Adrenal gland (tissue), 12 donors: ENCODE data around the gene CTNND2. TPM values are rescaled to one million over a fixed set of nuclear protein-coding genes. Genes with fewer than 3 reads are reported as not detected.

Experiments used
- DNase-seq, 7 donors: peaks; one replicate each; pipeline ENCODE4 v3.0.0-alpha.2; 2019 to 2020
- H3K27ac ChIP-seq, 5 donors: fragments of 200-600 bp; sonication (generic) in 4 of 5; 1 replicate in 3 of 5; 2 replicates in 2 of 5; pipeline versions ENCODE4 v1.5.1 to v1.8.0; 2016 to 2020; ENCODE audit warnings: mild to moderate bottlenecking in 1 of 5
- H3K27me3 ChIP-seq: fragments of 200-600 bp; 2 replicates; pipeline ENCODE4 v1.8.0; 2021
- H3K36me3 ChIP-seq, 2 donors: fragments of 200-600 bp; replicated peaks in 1 of 2; 1 replicate in 1 of 2; 2 replicates in 1 of 2; pipeline versions ENCODE4 v1.5.1 to v1.8.0; 2018 to 2022
- H3K4me1 ChIP-seq, 2 donors: fragments of 200-600 bp; replicated peaks in 1 of 2; 1 replicate in 1 of 2; 2 replicates in 1 of 2; pipeline versions ENCODE4 v1.5.1 to v1.8.0; 2018 to 2021
- H3K4me3 ChIP-seq, 4 donors: fragments of 200-600 bp; sonication (generic) in 3 of 4; one replicate each; pipeline ENCODE4 v1.5.1; 2016 to 2018
- H3K9me3 ChIP-seq, 3 donors: fragments of 200-600 bp; sonication (generic) in 1 of 3; replicated peaks in 1 of 3; 1 replicate in 2 of 3; 2 replicates in 1 of 3; pipeline versions ENCODE4 v1.5.1 to v1.8.0; 2016 to 2021
- CTCF ChIP-seq, 6 experiments: fragments of 450-650 bp in 4 of 6; fragments of 200-600 bp in 2 of 6; sonication (generic) in 1 of 6; IDR thresholded peaks; 1 replicate in 5 of 6; 2 replicates in 1 of 6; pipeline versions ENCODE4 v1.5.1 to v1.8.0; 2016 to 2021; ENCODE audit warnings: antibody characterized with exemption in 6 of 6, mild to moderate bottlenecking in 2 of 6, moderate library complexity in 1 of 6
- POLR2A ChIP-seq, 2 donors: fragments of 450-650 bp; IDR thresholded peaks; one replicate each; pipeline ENCODE4 v1.6.1; 2017; ENCODE audit warnings: antibody characterized with exemption in 2 of 2, mild to moderate bottlenecking in 2 of 2, moderate library complexity in 1 of 2
- WGBS, 4 donors: extraction: QIAGEN DNeasy Blood & Tissue Kit in 2 of 4; methylation state at CpG; one replicate each; pipeline versions ENCODE4 v1.1.5 to v1.1.7; 2013 to 2017; 5-methylcytosine and 5-hydroxymethylcytosine counted together
- intact Hi-C, 2 donors: fragments of 100-400 bp; cut with DNase I; formaldehyde crosslinking; loops; one replicate each; pipeline versions ENCODE4 v1.14.1 to v1.15.0; 2022 to 2023
- polyA plus RNA-seq, 3 donors: library from polyadenylated mRNA; stranded (reverse); fragments of 200-250 nt in 2 of 3; fragments of 350-450 nt in 1 of 3; fragmentation: Illumina TruSeq in 1 of 3; extraction: RNeasy Lipid Tissue Mini Kit (QIAGEN cat#74804) in 1 of 3; gene quantifications; one replicate each; pipeline ENCODE4 v1.2.3, GENCODE V29; 2013 to 2014
- total RNA-seq, 9 donors: library from RNA; depleted of rRNA in 4 of 9; stranded (reverse); fragments of >200 nt in 4 of 9; fragments of 120-200 nt in 1 of 9; fragmentation: NEBNext Ultra II Directional in 1 of 9; extraction: Animal tissue kit (Norgen Biotek cat#: 25700) in 1 of 9; gene quantifications; one replicate each; pipeline versions ENCODE4 v1.1.0 to v1.2.4, GENCODE V29; 2013 to 2023
- donor health status: healthy with polysubstance abuse.
- donor health status: Bipolar disorder and iron deficiency.
- donor health status: DM: yes; HTN: yes; CAD: no.
- donor health status: DM: no; HTN: no; CAD: no.
- donor health status: DM: no; HTN: no; CAD: no.
- donor health status: DM: yes; HTN: yes; CAD: no.

CTNND2 gene
- total and polyA plus RNA-seq, 12 donors: 0.34 to 4.2 (median 1.1) TPM; not detected in 1

GRCh38 chr5:11809407-11809806, 94.8 kb downstream of the CTNND2 start:
- 57 to 73% (median 68%) methylated on average over 3 of the region's 3 CpGs for WGBS, 4 donors
- H3K4me3 ChIP-seq: no peak overlapping the region
- H3K4me1 ChIP-seq: no peaks in the 10 kb centered on the region
- intact Hi-C loops: no loop called here
- H3K9me3 ChIP-seq: no peaks in the 10 kb centered on the region
- no peak for DNase-seq
- TF ChIP-seq POLR2A (IDR thresholded peaks at IDR 0.05) (no peak), CTCF (IDR thresholded peaks at IDR 0.05) (no peak)
- no peak overlapping the region for H3K27ac ChIP-seq
- H3K27me3 ChIP-seq: no peaks in the 10 kb centered on the region
- no peaks in the 10 kb centered on the region for H3K36me3 ChIP-seq

GRCh38 chr5:11803436-11803835, 100.8 kb downstream of the CTNND2 start:
- Histone ChIP-seq H3K27ac (no peak overlapping the region), H3K9me3 (no peaks in the 10 kb centered on the region), H3K4me1 (no peaks in the 10 kb centered on the region), H3K27me3 (no peaks in the 10 kb centered on the region), H3K36me3 (no peaks in the 10 kb centered on the region), H3K4me3 (no peak overlapping the region)
- 67 to 70% (median 68%) methylated on average over 7 of the region's 7 CpGs for WGBS, 4 donors
- intact Hi-C loops: no loop called here
- TF ChIP-seq CTCF (IDR thresholded peaks at IDR 0.05): no peak
- no peak for TF ChIP-seq POLR2A (IDR thresholded peaks at IDR 0.05)
- DNase-seq: no peak

- no peaks in the 10 kb centered on the region for H3K9me3 ChIP-seq
- no peaks in the 10 kb centered on the region for H3K4me1 ChIP-seq
- no peaks in the 10 kb centered on the region for H3K36me3 ChIP-seq
- intact Hi-C loops: no loop called here
- WGBS, 4 donors: 72 to 77% (median 75%) methylated on average over 2 of the region's 2 CpGs
- no peaks in the 10 kb centered on the region for H3K27me3 ChIP-seq
- TF ChIP-seq CTCF (IDR thresholded peaks at IDR 0.05): no peak
- TF ChIP-seq POLR2A (IDR thresholded peaks at IDR 0.05): no peak
- no peak overlapping the region for H3K4me3 ChIP-seq
- H3K27ac ChIP-seq: no peak overlapping the region
- no peak for DNase-seq
These were observed 103.2 kb downstream of the CTNND2 start for GRCh38 chr5:11801061-11801460.

GRCh38 chr5:11797132-11797531, 107.1 kb downstream of the CTNND2 start:
- Histone ChIP-seq H3K27me3 (no peaks in the 10 kb centered on the region), H3K36me3 (no peaks in the 10 kb centered on the region), H3K9me3 (no peaks in the 10 kb centered on the region), H3K4me3 (no peak overlapping the region), H3K4me1 (no peaks in the 10 kb centered on the region), H3K27ac (no peak overlapping the region)
- 46 to 52% (median 48%) methylated on average over 4 of the region's 4 CpGs for WGBS, 4 donors
- intact Hi-C loops: no loop called here
- TF ChIP-seq POLR2A (IDR thresholded peaks at IDR 0.05) (no peak), CTCF (IDR thresholded peaks at IDR 0.05) (no peak)
- no peak for DNase-seq
